T-helper 1 cell treated with Interleukin-12 subunit alpha and Interleukin-12 subunit beta and Interleukin-4 antibody, amounts not matched to agents 30 ng/mL and 1 ng/mL, for 36 hours (primary cell): ENCODE data around the gene GPR89A. TPM values are rescaled to one million over a fixed set of nuclear protein-coding genes. Genes with fewer than 3 reads are reported as not detected.
"Not testable (repeated sequence)": the region's sequence is repeated elsewhere in the genome, so short reads cannot be mapped to it uniquely, and the experiment has no call there.

Source experiments
- intact Hi-C: fragments of 100-400 bp; cut with micrococcal nuclease; formaldehyde crosslinking; loops from one replicate; pipeline ENCODE4 v1.15.1; 2024
- total RNA-seq: library from RNA; stranded (reverse); gene quantifications from 2 replicates; pipeline ENCODE4 v1.2.3, GENCODE V29; 2022

The GPR89A gene
- total RNA-seq: 35.8 and 38.9 TPM in 2 replicates

DNA sequence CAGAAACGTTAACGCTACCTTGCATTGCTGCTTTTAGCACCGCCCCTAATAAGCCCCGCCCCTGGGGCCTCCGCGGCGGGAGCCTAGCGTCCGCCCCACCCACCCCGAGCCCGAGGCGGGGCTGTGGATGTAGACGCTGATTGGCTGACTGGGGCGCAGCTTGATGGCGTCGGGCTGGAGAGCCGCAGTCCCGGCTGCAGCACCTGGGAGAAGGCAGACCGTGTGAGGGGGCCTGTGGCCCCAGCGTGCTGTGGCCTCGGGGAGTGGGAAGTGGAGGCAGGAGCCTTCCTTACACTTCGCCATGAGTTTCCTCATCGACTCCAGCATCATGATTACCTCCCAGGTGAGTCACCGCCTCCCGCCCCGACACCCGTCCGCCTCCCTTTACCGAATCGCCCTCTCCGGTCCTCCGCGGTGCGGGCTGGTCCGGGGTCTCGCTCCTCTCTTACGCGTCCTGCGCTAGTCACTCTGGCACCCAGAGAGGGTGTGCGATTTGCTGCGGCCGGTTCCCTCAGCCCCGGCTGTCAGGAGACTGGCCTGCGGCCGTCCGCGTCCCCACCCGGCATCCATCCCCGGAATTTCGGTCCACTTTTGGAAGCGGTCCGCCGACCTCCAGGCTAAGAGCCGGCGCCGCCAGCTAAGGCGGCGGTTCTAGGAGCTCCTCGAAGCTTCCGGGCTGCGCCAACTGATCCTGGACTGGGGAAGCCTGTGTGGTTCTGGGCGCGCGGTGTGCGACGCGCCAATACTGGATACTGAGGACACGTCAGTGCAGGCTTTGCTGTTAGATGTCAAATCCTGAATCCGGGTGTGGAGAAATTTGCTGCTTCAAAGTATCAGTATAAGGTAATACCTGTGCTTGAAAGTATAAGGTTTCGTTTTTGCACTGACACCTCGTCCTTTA is at the start of gene GPR89A:
Gene GPR89A, plus strand, starts transcription at position 156 of the 901 bp plus-strand sequence. Its CDS starts 146 bp downstream, at position 302.
- intact Hi-C loops: loop anchor here (10.0 kb wide), 1 partner anchor 217 kb away; the partner anchor contains the start of genes POLR3C and RNF115

DNA sequence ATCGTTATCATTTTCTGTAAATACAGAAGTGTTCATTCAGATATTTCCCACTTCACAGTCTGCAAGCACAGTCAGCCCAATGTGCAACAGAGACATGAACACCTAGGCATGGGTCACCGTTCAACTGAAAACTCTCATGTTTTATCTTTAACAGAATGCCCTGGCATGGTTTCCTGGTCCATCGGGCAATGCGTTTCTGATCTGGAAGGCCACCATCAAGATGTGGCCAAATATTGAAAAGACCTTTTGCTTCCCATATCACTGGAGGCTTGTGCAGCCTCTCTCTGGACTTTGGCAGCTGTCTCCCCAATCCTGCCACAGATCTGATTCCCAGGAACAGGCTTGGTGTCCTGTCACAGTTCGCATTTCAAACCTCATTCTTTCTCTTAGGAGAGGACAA is 21.0 kb upstream of the GPR89A start:
- intact Hi-C loops: not testable (repeated sequence)

DNA sequence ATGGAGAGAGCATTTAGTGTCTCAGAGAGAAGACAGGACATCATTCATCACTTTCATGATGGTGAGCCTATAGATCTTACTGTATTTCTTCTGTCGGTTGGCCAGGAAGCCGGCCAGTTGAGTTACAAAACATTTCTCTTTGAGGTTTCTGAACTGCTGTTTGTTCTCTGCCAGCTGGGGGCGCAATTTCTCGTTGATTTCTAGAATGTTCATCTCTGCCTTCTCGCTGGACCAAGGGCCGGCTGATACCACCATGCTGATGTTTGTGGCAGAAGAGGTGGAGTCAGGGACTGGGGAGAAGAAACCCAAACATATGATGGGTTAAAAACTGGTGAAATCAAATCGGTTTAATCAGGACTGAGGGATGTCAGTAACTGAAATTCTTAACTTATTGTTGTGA is 17.0 kb upstream of the GPR89A start:
- intact Hi-C loops: not testable (repeated sequence)

DNA sequence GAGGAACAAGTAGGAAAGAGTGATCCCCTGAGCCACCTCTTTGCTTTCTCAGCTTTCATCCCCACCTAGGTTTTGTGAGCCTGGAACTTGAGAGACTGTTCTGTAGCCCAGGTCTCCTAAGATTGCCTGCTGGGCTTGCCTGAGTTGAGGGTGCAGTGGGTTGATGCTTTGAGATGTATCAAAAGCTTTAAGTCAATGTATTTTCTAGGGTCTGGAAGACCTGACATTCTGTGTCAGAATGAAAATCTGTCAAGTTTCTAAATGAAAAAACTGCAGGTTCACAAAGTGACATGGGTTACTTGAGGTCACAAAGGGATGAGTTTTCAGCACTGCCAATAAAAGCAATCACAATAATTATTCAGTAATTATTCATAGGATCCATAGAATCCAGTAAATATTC is 15.4 kb upstream of the GPR89A start:
- intact Hi-C loops: loop anchor here (2.0 kb wide), 1 partner anchor 130 kb away; no protein-coding TSS in a partner anchor

DNA sequence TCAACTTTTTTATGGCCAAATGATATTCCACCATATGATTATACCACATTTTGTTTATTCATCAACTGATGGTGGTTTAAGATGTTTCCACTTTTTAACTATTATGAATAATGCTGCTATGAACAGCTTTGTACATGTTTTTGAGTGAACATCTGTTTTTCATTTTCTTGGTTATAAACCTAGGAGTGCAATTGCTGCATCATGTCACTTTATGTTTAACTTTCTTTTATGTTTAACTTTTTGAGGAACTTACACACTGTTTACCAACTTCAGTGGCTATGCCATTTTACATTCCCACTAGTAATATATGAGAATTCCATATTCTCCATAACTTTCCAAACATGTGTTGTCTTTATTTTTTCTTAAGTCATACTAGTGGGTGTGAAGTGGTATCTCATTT is 12.4 kb upstream of the GPR89A start:
- intact Hi-C loops: not testable (repeated sequence)

DNA sequence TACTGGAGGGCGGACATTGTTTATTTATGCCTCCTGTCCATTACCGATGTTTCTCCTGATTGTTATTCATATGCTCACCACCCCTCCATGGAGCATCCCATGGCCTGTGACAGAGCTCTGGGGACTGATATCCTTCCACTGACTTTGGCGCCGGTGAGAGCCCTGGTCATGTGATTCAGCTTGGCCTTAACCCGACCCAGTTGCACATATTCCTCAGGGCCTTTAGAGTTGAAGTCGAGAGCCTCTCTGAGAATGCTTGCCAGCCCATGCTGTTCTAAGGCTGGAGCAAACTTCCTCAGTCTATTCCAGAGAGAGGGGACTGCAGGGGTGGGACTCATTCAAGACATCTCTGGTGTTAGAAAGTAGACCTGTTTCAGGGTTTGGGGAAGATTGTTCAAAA is 11.6 kb upstream of the GPR89A start:
- intact Hi-C loops: not testable (repeated sequence)

DNA sequence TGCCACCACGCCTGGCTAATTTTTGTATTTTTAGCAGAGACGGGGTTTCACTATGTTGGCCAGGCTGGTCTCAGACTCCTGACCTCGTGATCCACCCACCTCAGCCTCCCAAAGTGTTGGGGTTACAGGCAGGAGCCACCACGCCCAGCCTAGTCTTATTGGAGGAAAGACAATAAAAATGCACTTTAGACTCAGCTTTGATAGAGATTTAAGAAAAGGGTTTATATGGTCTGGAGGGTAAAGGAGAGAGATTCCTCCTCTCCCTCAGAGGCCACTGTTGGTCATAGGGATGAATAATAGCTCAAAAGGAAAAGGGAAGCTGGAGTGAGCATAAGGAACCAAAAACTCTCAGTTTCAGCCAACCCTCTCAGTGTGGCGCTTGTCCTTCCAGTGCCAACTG is 8.4 kb upstream of the GPR89A start:
- intact Hi-C loops: not testable (repeated sequence)

DNA sequence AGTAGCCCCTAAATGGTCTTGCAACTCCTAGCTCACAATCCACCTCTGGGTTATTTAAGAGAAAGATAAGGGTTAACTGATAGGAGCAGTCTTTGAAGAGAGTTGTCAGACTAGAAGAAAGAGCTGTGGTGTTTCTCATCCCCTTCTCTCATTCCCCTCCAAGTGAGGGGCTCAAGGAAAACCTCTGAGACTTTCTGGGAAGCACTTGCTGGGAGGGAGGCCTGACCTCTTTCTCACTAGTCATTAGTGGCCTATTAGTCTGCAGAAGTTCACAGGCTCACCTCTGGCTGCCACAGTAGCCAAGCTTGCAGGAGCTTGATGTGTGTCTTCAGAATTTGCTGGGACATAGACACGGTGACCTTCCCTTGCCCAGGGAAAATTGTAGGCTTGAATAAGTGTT is 6.2 kb upstream of the GPR89A start:
- intact Hi-C loops: loop anchor here (10.0 kb wide), 1 partner anchor 223 kb away; the partner anchor contains the start of genes POLR3C and RNF115

DNA sequence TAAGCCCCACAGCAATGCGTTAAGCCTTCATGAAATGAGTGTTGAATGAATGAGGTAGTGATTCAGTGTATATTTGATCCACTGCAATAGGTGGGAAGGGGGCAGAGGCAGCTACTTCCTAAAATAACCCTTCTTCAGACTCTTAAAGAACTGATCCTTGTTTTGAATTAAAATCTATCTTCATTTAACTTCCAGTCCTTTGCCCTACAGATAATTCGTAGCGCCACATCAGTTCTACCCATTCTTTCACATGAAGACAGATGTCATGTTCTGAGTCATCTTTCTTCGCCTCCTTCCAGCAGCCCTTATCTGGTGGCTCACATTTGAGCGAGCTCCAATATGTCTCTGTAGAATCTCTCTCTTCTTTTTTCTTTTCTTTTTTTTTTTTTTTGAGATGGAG is 948 bp upstream of the GPR89A start:
- intact Hi-C loops: loop anchor here (10.0 kb wide), 1 partner anchor 218 kb away; the partner anchor contains the start of genes POLR3C and RNF115

DNA sequence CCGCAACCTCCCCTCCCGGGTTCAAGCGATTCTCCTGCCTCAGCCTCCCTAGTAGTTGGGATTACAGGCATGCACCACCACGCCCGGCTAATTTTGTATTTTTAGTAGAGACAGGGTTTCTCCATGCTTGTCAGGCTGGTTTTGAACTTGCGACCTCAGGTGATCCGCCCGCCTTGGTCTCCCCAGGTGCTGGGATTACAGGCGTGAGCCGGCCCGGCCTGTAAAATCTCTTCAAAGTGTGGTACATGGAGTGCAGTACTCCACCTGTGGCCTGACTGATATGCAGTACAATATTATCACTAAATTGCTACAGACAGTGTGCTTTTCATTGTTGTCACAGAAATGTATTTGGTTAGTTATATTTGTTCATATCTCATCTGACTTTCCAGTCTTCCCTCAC is 499 bp upstream of the GPR89A start:
- intact Hi-C loops: loop anchor here (10.0 kb wide), 1 partner anchor 218 kb away; the partner anchor contains the start of genes POLR3C and RNF115

DNA sequence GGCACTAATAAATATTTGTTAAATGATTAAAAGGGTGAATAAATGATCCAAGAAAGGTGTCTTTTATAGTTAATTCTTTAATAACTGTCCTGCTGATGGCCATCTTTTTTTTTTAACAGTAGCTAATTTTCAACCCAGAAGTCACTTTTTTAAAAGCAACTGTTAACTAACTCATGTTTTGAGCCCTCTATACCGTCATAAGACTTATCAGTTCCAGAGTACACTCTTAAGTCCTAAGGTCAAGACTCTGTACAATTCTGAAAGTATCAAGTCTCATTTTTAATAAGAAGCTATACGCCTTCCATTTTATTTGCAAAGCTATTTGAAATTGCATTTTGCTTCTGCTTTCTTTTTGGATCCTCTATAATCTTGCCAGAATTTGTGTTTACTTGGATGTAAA is 3.0 kb downstream of the GPR89A start:
- intact Hi-C loops: not testable (repeated sequence)

DNA sequence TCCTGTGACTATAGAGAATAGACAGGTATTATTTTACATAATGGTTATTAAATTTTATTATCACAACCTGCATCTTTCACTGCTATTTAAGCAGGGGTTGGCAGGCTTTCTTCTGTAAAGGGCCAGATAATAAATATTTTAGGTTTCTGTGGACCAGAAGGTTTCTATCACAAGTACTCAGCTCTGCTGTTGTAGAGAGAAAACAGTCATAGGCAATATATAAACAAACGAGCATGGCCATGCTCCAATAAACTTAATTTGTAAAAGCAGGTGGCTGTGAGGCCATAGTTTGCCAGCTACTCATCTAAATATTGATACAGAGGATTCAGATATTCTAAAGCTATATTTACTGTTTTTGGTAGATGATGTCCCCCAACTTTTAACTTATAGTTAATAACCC is 12.3 kb downstream of the GPR89A start:
- intact Hi-C loops: not testable (repeated sequence)

DNA sequence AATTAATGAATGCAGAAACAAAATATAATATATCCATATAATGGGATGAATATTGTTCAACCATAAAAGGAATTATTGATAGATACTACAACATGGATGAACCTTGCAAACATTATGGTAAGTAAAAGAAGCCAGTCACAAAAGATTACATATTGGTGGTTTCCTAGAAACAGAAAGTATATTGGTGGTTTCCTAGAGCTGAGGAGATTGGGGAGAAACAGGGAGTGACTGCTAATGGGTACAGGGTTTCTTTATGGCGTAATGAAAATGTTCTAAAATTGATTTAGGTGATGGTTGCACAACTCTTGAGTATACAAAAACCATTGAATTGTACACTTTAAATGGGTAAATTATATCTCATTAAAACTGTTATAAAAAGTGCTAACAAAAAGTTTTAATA is 14.4 kb downstream of the GPR89A start:
- intact Hi-C loops: not testable (repeated sequence)

DNA sequence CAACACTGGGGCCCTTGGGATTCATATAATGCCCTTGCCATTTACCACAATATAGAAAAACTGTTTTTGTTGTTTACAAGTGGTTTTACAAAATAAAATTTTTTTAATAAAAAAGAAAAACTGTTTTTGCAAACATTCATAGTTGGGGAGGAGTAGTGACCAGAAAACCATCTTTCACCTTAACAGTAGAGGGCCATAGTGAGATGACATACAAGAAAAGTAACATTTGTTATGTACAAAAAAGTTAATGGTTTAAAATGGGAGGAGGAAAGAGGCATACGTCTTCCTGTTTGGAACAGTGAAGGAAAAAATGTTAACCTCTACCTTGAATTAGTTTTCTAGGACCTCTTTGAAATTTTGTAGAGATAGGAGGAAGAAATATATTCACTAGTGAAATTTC is 28.4 kb downstream of the GPR89A start:
- intact Hi-C loops: not testable (repeated sequence)

DNA sequence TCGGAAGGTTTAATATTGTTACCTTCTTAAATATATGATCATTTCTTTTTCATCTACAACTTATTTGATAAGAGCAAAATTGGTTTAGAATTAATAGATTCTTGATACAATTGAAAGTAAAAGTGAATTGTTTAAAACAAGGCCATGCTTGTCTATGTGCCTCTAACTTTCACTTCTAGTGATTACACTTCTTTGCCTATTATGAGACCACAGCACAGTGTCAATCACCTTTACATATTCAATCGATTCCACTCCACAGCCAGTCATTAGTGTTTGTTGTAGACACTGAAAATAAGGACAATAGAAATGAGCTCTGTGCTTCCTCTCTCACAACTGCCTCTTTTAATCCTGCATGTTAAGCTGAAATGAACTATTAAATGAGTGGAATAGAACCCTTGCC is 34.1 kb downstream of the GPR89A start:
- intact Hi-C loops: not testable (repeated sequence)

DNA sequence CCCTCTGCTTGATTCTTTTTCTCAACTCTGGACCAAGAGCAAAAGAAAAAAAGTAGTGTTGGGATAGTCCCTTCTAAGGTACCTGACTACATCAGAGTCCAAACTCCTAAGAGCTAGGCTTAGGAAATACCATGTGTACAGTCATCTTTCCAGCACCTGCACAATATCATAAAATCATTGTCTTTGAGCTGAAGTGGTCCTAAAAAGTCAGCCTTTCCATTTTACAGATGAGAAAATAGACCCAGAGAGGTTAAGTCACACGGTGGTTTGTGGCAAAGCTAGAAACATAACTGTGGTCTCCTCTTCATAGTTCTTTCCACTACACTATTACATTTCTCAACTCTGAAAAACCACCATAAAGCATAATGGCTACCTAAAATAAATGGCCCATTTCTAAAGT is 36.2 kb downstream of the GPR89A start:
- intact Hi-C loops: not testable (repeated sequence)

DNA sequence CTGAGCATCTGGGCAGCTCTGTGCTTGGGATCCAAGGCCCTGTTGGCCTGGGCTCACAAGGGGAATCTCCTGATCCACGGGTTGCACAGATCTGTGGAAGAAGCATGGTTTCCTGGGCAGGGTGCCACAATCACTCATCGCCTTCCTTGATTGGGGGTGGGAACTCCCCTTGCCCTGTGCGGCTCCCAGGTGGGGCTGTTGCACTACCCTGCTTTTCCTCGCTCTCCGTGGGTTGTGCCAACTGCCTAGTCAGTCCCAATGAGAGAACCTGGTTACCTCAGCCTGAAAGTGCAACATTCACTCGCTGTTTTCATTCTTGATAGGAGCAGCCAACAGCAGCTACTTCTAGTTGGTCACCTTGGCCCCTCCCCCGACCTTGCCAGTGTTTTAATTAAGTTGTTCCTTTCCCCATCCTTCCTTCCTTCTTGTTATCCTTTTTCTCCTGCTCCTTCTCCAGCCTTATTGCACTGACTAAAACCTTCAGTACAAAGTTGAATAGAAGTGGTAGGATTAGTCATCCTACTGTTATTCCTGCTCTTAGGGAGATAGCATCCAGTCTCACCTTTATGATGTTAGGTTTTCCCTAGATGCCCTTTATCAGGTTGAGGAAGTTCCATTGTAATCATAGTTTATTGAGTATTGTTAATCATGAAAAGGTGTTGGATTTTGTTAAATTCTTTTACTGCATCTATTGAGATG is 48.6 kb downstream of the GPR89A start:
- intact Hi-C loops: not testable (repeated sequence)

DNA sequence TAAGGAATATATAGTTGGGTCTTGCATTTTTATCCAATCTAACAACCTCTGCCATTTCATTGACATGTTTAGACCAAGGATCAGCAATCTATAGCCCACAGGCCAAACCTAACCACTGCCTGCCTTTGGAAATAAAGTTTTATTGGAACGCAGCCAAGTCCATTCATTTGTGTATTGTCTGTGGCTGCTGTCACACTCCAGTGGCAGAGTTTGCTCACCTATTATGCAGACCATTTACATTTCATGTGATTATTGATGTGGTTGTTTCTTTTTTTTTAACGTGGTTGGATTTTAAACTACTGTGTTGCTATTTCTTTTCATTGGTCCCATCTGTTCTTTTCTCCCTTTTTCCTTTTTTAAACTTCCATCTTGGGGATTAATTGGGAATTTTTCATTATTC is 54.7 kb downstream of the GPR89A start:
- intact Hi-C loops: not testable (repeated sequence)

DNA sequence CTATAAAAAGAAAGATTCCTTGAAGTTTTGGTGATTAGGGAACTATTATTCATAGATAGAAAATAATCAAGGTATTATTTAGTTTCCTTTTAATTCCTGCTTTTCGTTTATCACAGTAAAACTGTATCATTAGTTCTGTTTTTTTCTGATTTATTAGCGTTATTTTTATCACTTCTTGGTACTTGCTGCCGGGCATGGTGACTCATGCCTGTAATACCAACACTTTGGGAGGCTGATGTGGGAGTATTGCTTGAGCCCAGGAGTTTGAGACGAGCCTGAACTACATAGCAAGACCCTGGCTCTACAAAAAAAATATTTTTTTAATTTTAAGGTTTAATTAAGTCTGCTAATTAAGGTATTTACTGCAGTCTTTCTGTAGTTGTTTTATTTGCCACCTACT is 57.2 kb downstream of the GPR89A start:
- intact Hi-C loops: not testable (repeated sequence)

DNA sequence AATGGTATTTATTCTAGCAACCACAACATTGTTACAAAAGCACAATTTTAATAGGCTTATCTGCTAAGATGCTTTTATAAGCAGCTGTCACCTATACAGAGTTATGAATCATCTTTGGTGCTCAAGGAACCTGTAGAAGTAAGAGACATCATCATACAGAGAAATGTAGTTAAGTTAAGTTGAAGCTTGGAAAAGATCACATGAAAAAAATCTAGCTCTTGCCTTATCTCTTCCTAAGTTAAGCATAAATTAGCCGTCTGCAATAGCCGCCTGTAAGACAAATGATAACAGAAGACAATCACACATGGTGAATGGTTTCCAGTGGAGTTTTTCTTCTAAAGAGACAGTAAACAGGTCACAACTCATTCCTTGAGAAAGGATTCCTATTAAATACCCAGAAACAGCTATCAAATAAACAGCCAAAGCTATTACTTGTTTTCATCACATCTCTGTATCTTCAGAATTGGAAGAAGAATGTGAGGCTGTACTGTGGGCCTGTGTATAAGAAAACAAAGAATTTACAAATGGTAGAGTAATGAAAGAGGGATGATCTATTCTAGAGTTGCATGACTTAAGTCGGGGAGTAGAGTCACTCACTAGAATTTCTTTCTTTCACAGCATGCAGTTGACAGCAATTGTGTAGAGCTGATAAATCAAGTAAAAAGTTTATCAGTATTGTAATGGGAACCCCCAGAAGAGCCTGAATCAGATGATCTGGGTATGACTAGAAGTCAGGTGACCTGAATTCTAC is 63.4 kb downstream of the GPR89A start:
- intact Hi-C loops: not testable (repeated sequence)

DNA sequence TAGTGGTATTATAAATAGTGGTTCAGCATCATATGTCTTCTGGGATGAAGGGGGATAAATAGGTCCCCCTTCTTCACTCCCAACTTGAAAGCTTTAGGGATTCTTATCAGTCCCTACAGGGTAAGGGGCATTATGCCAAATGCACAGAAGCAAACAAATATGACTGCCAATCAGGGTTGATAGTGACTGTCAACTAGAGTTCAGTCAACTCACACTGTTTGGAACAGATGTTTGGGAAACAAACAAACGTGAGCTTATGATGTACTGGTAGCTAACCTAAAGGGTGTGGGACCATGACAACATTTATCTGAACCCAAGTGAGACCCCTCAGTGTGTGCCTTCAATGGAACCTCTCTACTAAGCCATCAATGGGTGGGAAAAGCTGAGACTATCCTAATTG is 65.4 kb downstream of the GPR89A start:
- intact Hi-C loops: not testable (repeated sequence)
